Coronary artery (tissue), 2 donors: Measurements from ENCODE around the gene GP1BA.
A peak's percentile ranks its signal among the peaks of the same experiment; 100 is the strongest.

Experiments used
- DNase-seq: peaks from one replicate; pipeline ENCODE4 v3.0.0-alpha.2; 2017; ENCODE audit warnings: low spot score
- H3K27ac ChIP-seq, 2 donors: fragments of 200-600 bp; sonication (generic); one replicate each; pipeline ENCODE4 v1.5.1; 2016 to 2019
- H3K4me3 ChIP-seq: fragments of 200-600 bp; sonication (generic); 2 replicates; pipeline ENCODE4 v1.5.1; 2016; ENCODE audit warnings: mild to moderate bottlenecking, moderate library complexity
- CTCF ChIP-seq: fragments of 200-600 bp; sonication (generic); IDR thresholded peaks from one replicate; pipeline ENCODE4 v1.5.1; 2019; ENCODE audit warnings: antibody characterized with exemption

The GP1BA gene

GRCh38 chr17:4944554-4945175, 12.6 kb downstream of the GP1BA start:
- no peak for DNase-seq
- Histone ChIP-seq H3K4me3 (peak overlapping the region; percentile 99), H3K27ac (peak overlapping the region; percentile 90 to 99)
- no peak for TF ChIP-seq CTCF

GRCh38 chr17:4945176-4945943, 13.3 kb downstream of the GP1BA start:
- Histone ChIP-seq H3K27ac (peak overlapping the region; percentile 90 to 99), H3K4me3 (peak overlapping the region; percentile 99)
- DNase-seq: peak; percentile 86
- no peak for TF ChIP-seq CTCF

GRCh38 chr17:4945944-4946280, 13.8 kb downstream of the GP1BA start:
- DNase-seq: no peak
- TF ChIP-seq CTCF: no peak
- H3K27ac ChIP-seq: peak overlapping the region; percentile 90 to 99
- H3K4me3 ChIP-seq: peak overlapping the region; percentile 99

- TF ChIP-seq CTCF: no peak
- no peak for DNase-seq
- H3K4me3 ChIP-seq: peak overlapping the region; percentile 99
- H3K27ac ChIP-seq: peak overlapping the region; percentile 90 to 99
Observed at GRCh38 chr17:4946312-4946976, 14.4 kb downstream of the GP1BA start.

- Histone ChIP-seq H3K4me3 (peak overlapping the region; percentile 99), H3K27ac (peak overlapping the region; percentile 90 to 99)
- no peak for DNase-seq
- TF ChIP-seq CTCF: no peak
Observed at GRCh38 chr17:4947010-4947410, 14.9 kb downstream of the GP1BA start.

- no peak for TF ChIP-seq CTCF
- peak overlapping the region; percentile 99 for H3K4me3 ChIP-seq
- H3K27ac ChIP-seq: peak overlapping the region; percentile 90 to 99
- DNase-seq: no peak
Observed at GRCh38 chr17:4947411-4948165, 15.5 kb downstream of the GP1BA start.
